HEK293T (cell line): ENCODE measurements around the gene KRTAP10-5.

ENCODE experiments used
- BHLHE40 ChIP-seq: fragments of 450-650 bp; IDR thresholded peaks from 2 replicates; pipeline ENCODE4 v1.6.1; 2016; ENCODE audit warnings: mild to moderate bottlenecking, moderate library complexity, borderline replicate concordance
- ELF4 ChIP-seq: fragments of 450-650 bp; IDR thresholded peaks from 2 replicates; pipeline ENCODE4 v1.6.1; 2017; ENCODE audit warnings: antibody characterized with exemption
- FOXA1 ChIP-seq: fragments of 450-650 bp; IDR thresholded peaks from 2 replicates; pipeline ENCODE4 v1.6.1; 2016; ENCODE audit warnings: mild to moderate bottlenecking
- FOXM1 ChIP-seq: fragments of 450-650 bp; IDR thresholded peaks from 2 replicates; pipeline ENCODE4 v1.6.1; 2017; ENCODE audit warnings: mild to moderate bottlenecking, borderline replicate concordance
- HDGF ChIP-seq: fragments of 450-650 bp; IDR thresholded peaks from 2 replicates; pipeline ENCODE4 v1.6.1; 2017; ENCODE audit warnings: antibody characterized with exemption, borderline replicate concordance
- L3MBTL2 ChIP-seq: fragments of 450-650 bp; conservative IDR thresholded peaks from 2 replicates; pipeline ENCODE4 v1.6.1; 2016; ENCODE audit warnings: mild to moderate bottlenecking
- SP1 ChIP-seq: fragments of 450-650 bp; IDR thresholded peaks from 2 replicates; pipeline ENCODE4 v1.6.1; 2017
- SUZ12 ChIP-seq: fragments of 450-650 bp; IDR thresholded peaks from 2 replicates; pipeline ENCODE4 v1.6.1; 2016; ENCODE audit warnings: mild to moderate bottlenecking
- TARDBP ChIP-seq: fragments of 450-650 bp; IDR thresholded peaks from 2 replicates; pipeline ENCODE4 v1.6.1; 2016
- ZNF384 ChIP-seq: fragments of 450-650 bp; IDR thresholded peaks from 2 replicates; pipeline ENCODE4 v1.6.1; 2016

DNA sequence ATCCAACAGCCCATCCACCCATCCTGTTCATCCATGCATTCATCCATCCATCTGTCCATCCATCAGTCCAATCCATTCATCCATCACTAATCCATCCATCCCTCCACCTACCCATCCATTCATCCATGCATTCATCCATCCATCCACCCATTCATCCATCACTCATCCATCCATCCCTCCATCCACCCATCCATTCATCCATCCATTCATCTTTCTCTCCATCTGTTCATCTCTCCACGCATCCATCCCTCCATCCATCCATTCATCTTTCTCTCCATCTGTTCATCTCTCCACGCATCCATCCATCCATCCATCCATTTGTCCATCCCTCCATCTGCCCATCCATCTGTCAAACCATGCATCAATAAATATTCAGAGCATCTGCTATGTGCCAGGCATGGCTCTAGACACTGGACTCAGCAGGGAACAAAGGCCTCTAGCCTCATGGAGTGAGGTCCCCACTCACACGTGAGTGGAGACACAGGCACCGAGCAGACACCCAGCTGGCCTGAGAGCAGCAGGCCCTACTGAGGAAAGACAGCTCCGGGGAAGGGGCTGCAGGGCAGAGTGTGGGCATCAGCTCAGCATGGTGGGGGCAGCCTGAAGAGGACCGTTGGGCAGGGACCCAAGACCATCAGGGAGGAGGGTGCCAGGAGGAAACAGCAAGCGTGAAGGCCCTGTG lies 50.0 kb downstream of the KRTAP10-5 start:
- TF ChIP-seq TARDBP (no peak), ZNF384 (no peak), FOXA1 (no peak), ELF4 (no peak), SP1 (no peak), FOXM1 (no peak), SUZ12 (no peak), L3MBTL2 (no peak), BHLHE40 (no peak), HDGF (no peak)
